ENCODE results near the gene FYN. TPM values are rescaled to one million over a fixed set of nuclear protein-coding genes. Genes with fewer than 3 reads are reported as not detected.

FYN gene
- total RNA-seq, 1 experiment from 2014 or later, result 95.8 TPM

- peak; percentile 26 for DNase-seq (ENCODE audit: low read depth)
Observed at GRCh38 chr6:111631903-111632460, 241.3 kb downstream of the FYN start.

- no peak for DNase-seq (ENCODE audit: low read depth)
Observed at GRCh38 chr6:111631018-111631417, 242.2 kb downstream of the FYN start.

- no peak for DNase-seq (ENCODE audit: low read depth)
Observed at GRCh38 chr6:111628142-111628850, 245.0 kb downstream of the FYN start.

- peak; percentile 30 for DNase-seq (ENCODE audit: low read depth)
Observed at GRCh38 chr6:111626441-111626840, 246.8 kb downstream of the FYN start.

GRCh38 chr6:111625461-111626391 is 247.5 kb downstream of the FYN start:
- DNase-seq (ENCODE audit: low read depth), result peak; percentile 90

- DNase-seq (ENCODE audit: low read depth), result no peak
Observed at GRCh38 chr6:111625099-111625416, 248.2 kb downstream of the FYN start.

- no peak for DNase-seq (ENCODE audit: low read depth)
Observed at GRCh38 chr6:111624401-111625098, 248.7 kb downstream of the FYN start.

- DNase-seq (ENCODE audit: low read depth), result no peak
Observed at GRCh38 chr6:111623046-111623718, 250.1 kb downstream of the FYN start.

- DNase-seq (ENCODE audit: low read depth), result no peak
Observed at GRCh38 chr6:111620169-111620568, 253.1 kb downstream of the FYN start.

GRCh38 chr6:111618407-111618806 is 254.8 kb downstream of the FYN start:
- no peak for DNase-seq (ENCODE audit: low read depth)

- no peak for DNase-seq (ENCODE audit: low read depth)
Observed at GRCh38 chr6:111617149-111617548, 256.1 kb downstream of the FYN start.

- DNase-seq (ENCODE audit: low read depth), result peak; percentile 78
Observed at GRCh38 chr6:111615916-111616612, 257.2 kb downstream of the FYN start.

GRCh38 chr6:111614833-111615582 is 258.2 kb downstream of the FYN start:
- no peak for DNase-seq (ENCODE audit: low read depth)

GRCh38 chr6:111612379-111612778 is 260.9 kb downstream of the FYN start:
- no peak for DNase-seq (ENCODE audit: low read depth)

- no peak for DNase-seq (ENCODE audit: low read depth)
Observed at GRCh38 chr6:111610548-111611172, 262.6 kb downstream of the FYN start.

Measured in LHCN-M2 (cell line).